Activated CD8-positive, alpha-beta memory T cell treated with anti-CD3 and anti-CD28 coated beads, Interleukin-2, amount 50 U/mL, for 24 hours (primary cell): Measurements from ENCODE around the gene MSL3.

Source experiments
- DNase-seq: peaks from one replicate; pipeline ENCODE4 v3.0.0-alpha.2; 2020; ENCODE audit errors: extremely low read depth

Gene MSL3

GRCh38 chrX:11759172-11759460 lies 1.1 kb downstream of the MSL3 start:
- DNase-seq, result no peak

GRCh38 chrX:11759461-11760311 lies 1.6 kb downstream of the MSL3 start:
- DNase-seq, result no peak

GRCh38 chrX:11760958-11761357 lies 2.9 kb downstream of the MSL3 start:
- no peak for DNase-seq

DNA sequence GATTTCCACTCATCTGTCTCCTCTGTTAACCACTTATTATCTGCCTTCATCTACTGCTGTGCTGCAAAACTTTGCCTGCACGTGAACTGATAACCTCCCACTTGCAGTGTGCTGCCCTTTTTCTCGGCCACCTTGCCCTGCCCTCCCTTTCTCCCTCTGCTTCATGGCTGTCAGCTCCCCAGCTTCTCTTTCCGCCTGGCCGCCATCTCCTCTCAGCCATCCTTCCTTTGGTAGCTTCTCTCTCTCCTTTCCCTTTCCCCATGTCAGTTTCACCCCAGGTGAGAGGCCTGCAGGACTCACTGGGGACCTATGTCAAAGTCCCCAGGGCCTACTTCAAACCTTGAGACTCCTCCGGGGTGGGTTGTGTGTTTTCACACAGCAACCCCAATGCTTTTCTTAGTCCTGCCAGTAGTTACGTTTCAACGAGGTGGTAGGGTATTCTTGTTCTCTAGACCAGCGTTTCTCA lies 6.6 kb downstream of the MSL3 start:
- no peak for DNase-seq

DNA sequence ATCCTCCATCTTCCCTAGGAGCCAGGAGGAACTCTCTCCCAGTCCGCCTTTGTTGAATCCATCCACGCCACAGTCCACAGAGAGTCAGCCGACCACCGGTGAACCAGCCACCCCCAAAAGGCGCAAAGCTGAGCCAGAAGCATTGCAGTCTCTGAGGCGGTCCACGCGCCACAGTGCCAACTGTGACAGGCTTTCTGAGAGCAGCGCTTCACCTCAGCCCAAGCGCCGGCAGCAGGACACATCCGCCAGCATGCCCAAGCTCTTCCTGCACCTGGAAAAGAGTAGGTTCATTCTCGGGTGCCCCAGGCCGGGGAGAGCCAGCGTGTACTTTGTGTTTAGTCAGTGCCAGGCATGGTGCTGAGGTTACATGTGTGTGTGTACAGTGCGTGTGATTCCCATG lies 7.4 kb downstream of the MSL3 start:
- DNase-seq, result no peak

- no peak for DNase-seq
Observed at GRCh38 chrX:11766487-11766886, 8.4 kb downstream of the MSL3 start.

DNA sequence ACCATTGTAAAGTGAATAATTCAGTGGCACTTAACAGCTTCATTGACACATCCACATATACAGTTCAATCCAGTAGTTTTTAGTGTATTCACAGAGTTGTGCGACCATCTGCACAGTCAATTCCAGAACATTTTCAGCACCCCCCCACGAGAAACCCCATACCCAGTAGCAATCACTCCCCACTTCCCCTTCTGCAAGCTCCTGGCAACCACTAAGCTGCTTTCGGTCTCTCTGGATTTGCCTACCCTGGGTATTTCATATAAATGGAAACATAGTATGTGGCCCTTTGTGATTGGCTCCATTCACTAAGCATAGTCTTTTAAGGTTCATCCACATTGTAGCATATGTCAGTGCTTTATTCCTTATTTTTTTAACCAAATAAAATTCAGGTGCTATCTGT lies 10.0 kb downstream of the MSL3 start:
- no peak for DNase-seq

GRCh38 chrX:11770320-11770719 lies 12.3 kb downstream of the MSL3 start:
- DNase-seq, result no peak

DNA sequence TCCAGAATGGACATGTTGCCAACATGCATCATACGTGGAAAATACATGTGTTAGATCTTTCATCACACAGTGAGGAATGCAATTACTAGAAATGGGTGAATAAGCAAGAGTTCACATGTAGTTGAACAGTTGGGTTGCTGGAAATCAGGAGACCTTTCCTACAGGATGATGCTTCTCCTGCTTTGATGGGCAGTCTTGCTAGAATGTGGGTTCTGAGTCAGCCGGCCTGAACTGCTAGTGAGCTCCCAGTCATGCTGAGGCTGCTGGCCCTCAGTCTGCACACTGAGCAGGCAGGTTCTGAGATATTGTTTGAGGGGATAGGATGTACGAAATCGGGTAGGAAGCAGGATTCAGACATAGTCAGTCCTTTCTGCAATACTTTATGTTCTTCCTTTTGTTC lies 20.2 kb downstream of the MSL3 start:
- DNase-seq, result no peak

- no peak for DNase-seq
Observed at GRCh38 chrX:11781133-11781532, 23.1 kb downstream of the MSL3 start.

GRCh38 chrX:11781734-11782370 lies 23.8 kb downstream of the MSL3 start:
- DNase-seq, result no peak

DNA sequence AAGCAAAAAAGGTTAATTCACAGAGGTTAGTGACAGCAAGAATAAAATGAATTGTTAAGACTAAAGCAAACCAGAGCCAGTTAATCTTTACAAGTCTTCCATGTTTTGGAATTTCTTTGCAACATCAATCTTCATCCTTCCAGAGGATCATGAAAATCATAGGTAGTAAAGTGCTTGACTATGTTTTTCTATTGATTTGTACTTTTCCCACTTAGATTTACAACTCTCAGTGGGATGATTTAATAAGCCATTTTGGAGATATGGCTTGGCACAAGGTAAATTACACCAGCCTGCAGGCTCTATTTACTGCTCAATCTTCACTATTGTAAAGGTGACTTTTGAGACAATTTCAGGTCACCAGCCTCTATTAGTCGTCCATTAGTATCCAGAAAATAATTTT lies 26.5 kb downstream of the MSL3 start:
- DNase-seq, result no peak

DNA sequence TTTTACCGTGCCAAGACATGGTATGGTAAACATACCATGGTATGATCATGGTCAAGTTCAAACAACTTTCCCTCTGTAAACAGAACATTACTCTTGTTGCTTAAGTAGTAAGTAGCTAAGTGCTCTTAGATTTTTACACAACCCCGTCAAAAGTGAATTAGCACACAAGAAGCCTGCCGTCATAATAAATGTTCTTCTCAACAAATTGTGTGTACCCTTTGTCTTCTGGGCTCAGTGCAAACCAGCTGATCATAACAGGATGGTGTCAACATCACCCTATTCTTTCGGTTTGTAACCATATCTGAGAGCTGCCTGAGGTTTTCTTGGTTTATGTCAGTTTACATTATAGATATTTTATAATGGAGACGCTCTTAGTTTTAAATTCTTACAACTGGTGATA lies 28.8 kb downstream of the MSL3 start:
- no peak for DNase-seq

DNA sequence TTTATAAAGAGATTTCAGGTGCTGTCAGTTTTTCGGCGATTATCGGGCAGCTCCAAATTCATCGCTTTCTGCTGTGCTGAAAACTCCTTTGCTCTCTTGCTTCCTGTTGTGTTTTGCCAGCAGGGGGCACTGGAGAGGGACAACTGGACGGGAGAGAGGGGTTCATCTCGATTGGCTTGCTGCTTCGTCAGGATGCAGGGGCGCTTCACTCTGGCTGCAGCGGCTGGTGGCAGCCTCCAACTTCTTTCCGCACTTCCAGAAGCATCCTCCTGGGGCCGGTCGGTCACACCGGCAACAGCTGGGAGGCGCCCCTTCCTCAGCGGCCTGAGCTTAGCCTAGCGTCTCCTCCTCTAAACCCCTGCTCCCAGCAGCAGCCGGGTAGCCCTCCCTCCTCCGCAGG lies 29.5 kb downstream of the MSL3 start:
- peak; percentile 21 for DNase-seq

GRCh38 chrX:11789809-11790208 lies 31.8 kb downstream of the MSL3 start:
- DNase-seq, result no peak

- no peak for DNase-seq
Observed at GRCh38 chrX:11791090-11791489, 33.1 kb downstream of the MSL3 start.

GRCh38 chrX:11791537-11791936 lies 33.5 kb downstream of the MSL3 start:
- DNase-seq, result no peak

DNA sequence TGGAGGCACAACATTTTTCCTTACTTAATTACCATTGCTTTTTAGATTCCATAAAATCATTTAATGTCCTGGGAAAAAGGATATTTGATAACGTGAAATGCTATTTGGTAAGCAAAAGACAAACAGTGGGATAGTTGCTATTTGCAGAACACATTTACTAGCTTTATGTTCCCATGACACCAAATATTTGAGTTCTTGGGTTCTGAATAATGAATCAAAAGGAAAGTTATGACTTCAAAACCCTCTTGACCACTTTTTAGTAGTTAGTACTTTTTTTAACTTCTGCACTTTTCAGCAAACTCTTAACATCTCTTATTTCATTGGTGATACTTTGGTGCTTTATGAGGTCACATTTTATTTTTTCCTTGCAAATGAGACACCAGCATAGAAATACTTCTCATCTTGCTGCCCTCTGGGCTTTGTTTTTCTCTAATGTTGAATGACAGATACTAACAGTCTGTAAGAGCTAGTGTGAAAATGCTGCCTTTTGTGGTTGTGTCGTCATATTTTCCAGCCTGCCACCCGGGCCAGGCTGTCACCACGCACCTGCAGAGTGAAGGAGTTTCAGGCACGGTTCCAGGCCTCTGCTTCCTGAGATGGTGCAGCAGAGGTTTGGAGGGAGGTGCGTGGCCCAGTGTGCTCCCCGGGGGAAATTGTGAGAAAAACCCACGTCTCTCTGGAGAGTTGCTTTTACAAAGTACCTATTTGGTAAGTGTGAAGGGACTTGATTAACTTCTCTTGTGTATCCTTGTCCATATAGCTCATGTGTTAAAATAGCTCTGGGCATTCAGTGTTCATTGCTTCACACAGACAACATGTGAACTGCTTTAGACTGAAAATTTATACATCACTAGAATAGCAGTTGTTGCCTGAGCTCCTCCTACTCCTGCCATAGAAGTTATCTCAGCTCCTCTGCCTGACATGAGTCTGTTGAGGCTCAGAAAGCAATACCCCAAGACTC lies 34.7 kb downstream of the MSL3 start:
- DNase-seq, result peak; percentile 20

GRCh38 chrX:11793734-11794133 lies 35.7 kb downstream of the MSL3 start:
- DNase-seq, result no peak

DNA sequence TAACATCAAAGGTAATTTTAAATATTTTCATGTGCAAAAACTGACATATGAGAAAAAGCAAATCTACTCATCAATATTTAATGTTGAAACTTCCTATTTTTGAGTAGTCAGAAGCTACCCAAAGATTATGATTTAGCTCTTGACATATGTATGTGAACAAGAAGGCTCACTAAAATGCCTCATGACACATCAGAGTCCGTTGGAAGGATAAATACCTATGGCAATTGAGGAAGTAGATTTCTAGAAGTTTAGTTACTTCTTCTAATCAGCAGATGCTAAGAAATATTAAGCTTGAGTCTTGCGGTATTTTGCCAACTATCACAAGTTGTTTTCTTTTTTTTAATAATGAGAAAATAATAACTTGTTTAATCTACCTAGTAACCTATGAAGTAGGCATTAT lies 55.3 kb downstream of the MSL3 start:
- no peak for DNase-seq
